Fibroblast of skin of back (primary cell): ENCODE data around the gene MZT2A.
A peak's percentile ranks its signal among the peaks of the same experiment; 100 is the strongest.
"Not testable (repeated sequence)": the region's sequence is repeated elsewhere in the genome, so short reads cannot be mapped to it uniquely, and the experiment has no call there.

ENCODE experiments used
- DNase-seq: peaks from one replicate; pipeline ENCODE4 v3.0.0-alpha.2; 2013

MZT2A gene

GRCh38 chr2:131520526-131520925 lies 28.3 kb upstream of the MZT2A start:
- no peak for DNase-seq

GRCh38 chr2:131519871-131520470 lies 27.8 kb upstream of the MZT2A start:
- DNase-seq = not testable (repeated sequence)

GRCh38 chr2:131519466-131519865 lies 27.3 kb upstream of the MZT2A start:
- DNase-seq = no peak

GRCh38 chr2:131518531-131518930 lies 26.3 kb upstream of the MZT2A start:
- DNase-seq = not testable (repeated sequence)

GRCh38 chr2:131517856-131518255 lies 25.7 kb upstream of the MZT2A start:
- DNase-seq = not testable (repeated sequence)

GRCh38 chr2:131517106-131517831 lies 25.1 kb upstream of the MZT2A start:
- no peak for DNase-seq

- not testable (repeated sequence) for DNase-seq
These were observed 24.4 kb upstream of the MZT2A start for GRCh38 chr2:131516621-131517020.

GRCh38 chr2:131516011-131516410 lies 23.8 kb upstream of the MZT2A start:
- no peak for DNase-seq

- not testable (repeated sequence) for DNase-seq
These were observed 23.0 kb upstream of the MZT2A start for GRCh38 chr2:131515235-131515634.

GRCh38 chr2:131514408-131515166 lies 22.4 kb upstream of the MZT2A start:
- not testable (repeated sequence) for DNase-seq

GRCh38 chr2:131511969-131512870 lies 20.0 kb upstream of the MZT2A start:
- not testable (repeated sequence) for DNase-seq

- not testable (repeated sequence) for DNase-seq
These were observed 19.2 kb upstream of the MZT2A start for GRCh38 chr2:131511291-131511968.

- no peak for DNase-seq
These were observed 17.4 kb upstream of the MZT2A start for GRCh38 chr2:131509615-131510014.

- DNase-seq = not testable (repeated sequence)
These were observed 12.0 kb upstream of the MZT2A start for GRCh38 chr2:131504082-131504750.

- DNase-seq = not testable (repeated sequence)
These were observed 11.4 kb upstream of the MZT2A start for GRCh38 chr2:131503587-131503986.

- not testable (repeated sequence) for DNase-seq
These were observed 6.2 kb upstream of the MZT2A start for GRCh38 chr2:131498321-131498973.

- not testable (repeated sequence) for DNase-seq
These were observed 3.3 kb upstream of the MZT2A start for GRCh38 chr2:131495506-131495905.

GRCh38 chr2:131493199-131493968 lies 1.2 kb upstream of the MZT2A start:
- peak; percentile 15 for DNase-seq

GRCh38 chr2:131492418-131493198 lies 411 bp upstream of the MZT2A start:
- DNase-seq = peak; percentile 92
